Stomach (tissue), 4 donors: Measurements from ENCODE around the gene DYNC1I1.

Source experiments
- CTCF ChIP-seq, 7 experiments: fragments of 450-650 bp in 4 of 7; fragments of 200-600 bp in 3 of 7; sonication (generic) in 3 of 7; IDR thresholded peaks; one replicate each; pipeline ENCODE4 v1.5.1; 2016 to 2019; ENCODE audit warnings: antibody characterized with exemption in 7 of 7, control low read depth in 2 of 7, mild to moderate bottlenecking in 1 of 7
- EP300 ChIP-seq: sonication (generic); formaldehyde crosslinking; IDR thresholded peaks from one replicate; pipeline ENCODE4 v1.6.1; 2017; ENCODE audit warnings: antibody characterized with exemption

DNA sequence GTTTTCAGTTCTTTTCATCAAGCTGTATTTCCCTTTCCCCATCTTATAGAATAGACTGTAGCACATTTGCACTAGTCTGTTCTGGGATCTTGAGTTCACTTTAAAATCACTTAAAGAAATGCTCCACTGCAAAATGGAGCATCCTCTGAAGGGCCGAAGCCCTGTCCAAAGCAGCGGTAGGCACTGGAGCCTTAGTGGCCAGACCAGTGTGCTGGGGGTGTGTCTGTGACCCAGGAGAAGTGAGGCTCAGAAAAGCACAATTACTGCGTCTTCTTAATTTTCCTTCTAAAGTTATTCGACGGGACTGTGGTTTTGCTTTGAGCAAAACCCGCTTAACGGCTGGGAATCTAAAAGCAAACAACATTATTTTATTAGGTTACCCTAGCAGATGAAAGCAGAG, 343.8 kb downstream of the DYNC1I1 start:
- no peak for TF ChIP-seq CTCF (IDR thresholded peaks at IDR 0.05)
- TF ChIP-seq EP300, result no peak
